T-cell (primary cell): Measurements from ENCODE around the gene COL11A1. TPM values are rescaled to one million over a fixed set of nuclear protein-coding genes. Genes with fewer than 3 reads are reported as not detected.

Source experiments
- ATAC-seq, 4 experiments: fragments of 200-7000 bp in 3 of 4; fragments of 150-1000 bp in 1 of 4; cut with Tn5 transposase; replicated peaks in 1 of 4; 1 replicate in 3 of 4; 2 replicates in 1 of 4; pipeline ENCODE4 v1.10.0; 2021; ENCODE audit warnings: moderate library complexity in 3 of 4, mild to moderate bottlenecking in 2 of 4, moderate number of reproducible peaks in 1 of 4
- CTCF ChIA-PET, 2 donors: fragments of 300-600 bp; sonication (Branson Sonifier 250); formaldehyde crosslinking; loops; one replicate each; lab custom pipeline; 2022; ENCODE audit warnings: antibody characterized with exemption in 2 of 2; lab: Charles Lee
- POLR2A ChIA-PET, 2 donors: fragments of 300-600 bp; sonication (Branson Sonifier 250); formaldehyde crosslinking; loops; one replicate each; lab custom pipeline; 2022; ENCODE audit warnings: antibody characterized with exemption in 2 of 2; lab: Charles Lee
- DNase-seq, 35 experiments: peaks; one replicate each; pipeline versions ENCODE4 v3.0.0 to v3.0.0-alpha.2; 2013 to 2023
- H3K27ac ChIP-seq: one replicate; pipeline ENCODE4 v1.5.1; 2013; ENCODE audit warnings: low read length
- H3K27me3 ChIP-seq, 2 experiments: replicated peaks in 1 of 2; 1 replicate in 1 of 2; 2 replicates in 1 of 2; pipeline versions ENCODE4 v1.6.1 to v1.7.0; 2013; ENCODE audit warnings: low read length in 1 of 2, mixed read lengths in 1 of 2; ENCODE audit not compliant: control insufficient read depth in 2 of 2, insufficient read depth in 2 of 2; ENCODE audit errors: extremely low read depth in 1 of 2
- H3K36me3 ChIP-seq, 2 donors: 1 replicate in 1 of 2; 2 replicates in 1 of 2; pipeline versions ENCODE4 v1.6.1 to v1.7.0; 2013; ENCODE audit warnings: low read length in 1 of 2; ENCODE audit not compliant: control insufficient read depth in 2 of 2, insufficient read depth in 1 of 2; ENCODE audit errors: extremely low read depth in 1 of 2
- H3K4me1 ChIP-seq, 2 experiments: 1 replicate in 1 of 2; 2 replicates in 1 of 2; pipeline versions ENCODE4 v1.6.1 to v1.7.0; 2013; ENCODE audit warnings: low read length in 2 of 2, mixed read lengths in 1 of 2; ENCODE audit not compliant: insufficient read depth in 2 of 2, control insufficient read depth in 1 of 2; ENCODE audit errors: extremely low read depth in 1 of 2
- H3K4me3 ChIP-seq, 2 donors: 1 replicate in 1 of 2; 2 replicates in 1 of 2; pipeline versions ENCODE4 v1.5.1 to v1.7.0; 2013; ENCODE audit warnings: mild to moderate bottlenecking in 2 of 2, low read length in 1 of 2, moderate library complexity in 1 of 2; ENCODE audit not compliant: control insufficient read depth in 1 of 2; ENCODE audit errors: extremely low read depth in 1 of 2
- H3K9me3 ChIP-seq: 2 replicates; pipeline ENCODE4 v1.7.0; 2013
- H3K27ac Mint-ChIP-seq, 2 donors: one replicate each; pipeline ENCODE4 v1.8.0; 2020 to 2021; ENCODE audit warnings: mild to moderate bottlenecking in 2 of 2, mixed read lengths in 2 of 2
- H3K27me3 Mint-ChIP-seq, 2 donors: one replicate each; pipeline ENCODE4 v1.8.0; 2021 to 2022; ENCODE audit warnings: mixed read lengths in 2 of 2
- H3K36me3 Mint-ChIP-seq: one replicate; pipeline ENCODE4 v1.8.0; 2021; ENCODE audit warnings: mixed read lengths
- H3K4me1 Mint-ChIP-seq, 3 donors: one replicate each; pipeline ENCODE4 v1.8.0; 2020 to 2022; ENCODE audit warnings: mixed read lengths in 3 of 3, mild to moderate bottlenecking in 1 of 3
- H3K4me3 Mint-ChIP-seq, 3 donors: one replicate each; pipeline ENCODE4 v1.8.0; 2020 to 2022; ENCODE audit warnings: mild to moderate bottlenecking in 3 of 3, mixed read lengths in 3 of 3, moderate library complexity in 3 of 3
- H3K9me3 Mint-ChIP-seq, 3 donors: one replicate each; pipeline ENCODE4 v1.8.0; 2020 to 2022; ENCODE audit warnings: mixed read lengths in 3 of 3
- WGBS: methylation state at CpG from one replicate; pipeline ENCODE4 v1.1.5; 2013; ENCODE audit warnings: missing lambda C conversion rate; ENCODE audit not compliant: insufficient coverage; 5-methylcytosine and 5-hydroxymethylcytosine counted together
- total RNA-seq, 35 experiments: library from RNA in 6 of 35; stranded (reverse) in 6 of 35; fragments of 120-200 nt in 1 of 35; gene quantifications; one replicate each; pipeline versions ENCODE4 v1.2.1 to v1.2.4 and lab custom pipeline; 2013 to 2026

Gene COL11A1
- total RNA-seq (under 1 TPM in 2 of 5 donors, not detected in 3; 0.07 to 0.13 TPM), total RNA-seq (lab: John Stamatoyannopoulos, UW) (0 to 0.06 (median 0) reads per million in 29 experiments)
- 0.06 TPM for total RNA-seq (2013)

GRCh38 chr1:103108376-103109150, at the start of gene COL11A1:
COL11A1 (minus strand) TSS chr1:103108522; CDS start chr1:103108178, 344 bp downstream.
- H3K27ac Mint-ChIP-seq = no peak within 1 kb of the TSS
- no peaks in the 10 kb centered on the region for H3K36me3 ChIP-seq
- H3K27me3 ChIP-seq = peaks cover 11 to 22% of the 10 kb centered on the region in 2 experiments
- ChIA-PET CTCF (no interaction called here), POLR2A (no interaction called here)
- DNase-seq = no peak
- H3K9me3 Mint-ChIP-seq = no peaks in the 10 kb centered on the region
- H3K4me1 Mint-ChIP-seq = peaks cover 8 to 15% (median 14%) of the 10 kb centered on the region in 3 donors
- peak within 1 kb of the TSS in 1 of 3 donors; percentile 9 for H3K4me3 Mint-ChIP-seq
- H3K27ac ChIP-seq = no peak within 1 kb of the TSS
- no peaks in the 10 kb centered on the region for H3K36me3 Mint-ChIP-seq
- peaks cover 0 to 2% of the 10 kb centered on the region in 2 experiments for H3K4me1 ChIP-seq
- peaks cover 21 to 27% of the 10 kb centered on the region in 2 donors for H3K27me3 Mint-ChIP-seq
- H3K9me3 ChIP-seq = no peaks in the 10 kb centered on the region
- WGBS = 10% methylated on average over 19 of the region's 34 CpGs
- no peak for ATAC-seq
- H3K4me3 ChIP-seq = no peak within 1 kb of the TSS

- POLR2A ChIA-PET = no interaction called here
- CTCF ChIA-PET = no interaction called here
- H3K4me3 Mint-ChIP-seq = no peak overlapping the region
- WGBS = no CpG with 5 or more reads among the region's 4 CpGs
- H3K27ac Mint-ChIP-seq = no peak overlapping the region
- Histone ChIP-seq H3K4me3 (no peak overlapping the region), H3K27me3 (no peaks in the 10 kb centered on the region), H3K36me3 (no peaks in the 10 kb centered on the region), H3K27ac (no peak overlapping the region), H3K9me3 (no peaks in the 10 kb centered on the region), H3K4me1 (no peaks in the 10 kb centered on the region)
- no peaks in the 10 kb centered on the region for H3K4me1 Mint-ChIP-seq
- no peaks in the 10 kb centered on the region for H3K36me3 Mint-ChIP-seq
- DNase-seq (no peak), ATAC-seq (no peak)
- H3K9me3 Mint-ChIP-seq = peaks cover 6 to 9% (median 6%) of the 10 kb centered on the region in 3 donors
- H3K27me3 Mint-ChIP-seq = no peaks in the 10 kb centered on the region
Observed at GRCh38 chr1:103156966-103157365, 48.6 kb upstream of the COL11A1 start.

DNA sequence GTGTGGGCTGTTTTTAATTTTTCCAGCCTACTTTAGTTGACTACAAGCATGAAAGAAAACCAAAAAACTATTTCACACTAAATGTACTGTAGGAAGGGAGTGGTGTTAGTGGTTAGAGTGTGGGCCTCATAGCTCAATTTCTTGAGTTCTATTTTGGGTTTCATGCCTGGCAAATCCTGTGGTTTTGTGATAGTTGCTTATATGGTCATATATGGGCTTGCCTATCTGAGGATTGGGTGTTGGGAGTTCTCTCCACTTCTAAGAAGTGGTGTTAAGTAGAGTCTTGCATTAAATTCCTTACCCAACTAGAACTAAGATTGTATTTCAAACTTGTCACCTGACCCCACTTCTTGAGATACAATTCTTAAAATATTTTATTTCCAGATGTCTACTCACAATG, 37.8 kb upstream of the COL11A1 start:
- Mint-ChIP-seq H3K4me1 (no peaks in the 10 kb centered on the region), H3K4me3 (no peak overlapping the region), H3K9me3 (peaks cover 0 to 4% (median 1%) of the 10 kb centered on the region in 3 donors), H3K36me3 (no peaks in the 10 kb centered on the region), H3K27ac (no peak overlapping the region), H3K27me3 (no peaks in the 10 kb centered on the region)
- Histone ChIP-seq H3K4me3 (no peak overlapping the region), H3K4me1 (no peaks in the 10 kb centered on the region), H3K36me3 (no peaks in the 10 kb centered on the region), H3K27ac (no peak overlapping the region), H3K27me3 (no peaks in the 10 kb centered on the region), H3K9me3 (no peaks in the 10 kb centered on the region)
- no peak for DNase-seq
- ATAC-seq = no peak
- CTCF ChIA-PET = no interaction called here
- POLR2A ChIA-PET = no interaction called here

DNA sequence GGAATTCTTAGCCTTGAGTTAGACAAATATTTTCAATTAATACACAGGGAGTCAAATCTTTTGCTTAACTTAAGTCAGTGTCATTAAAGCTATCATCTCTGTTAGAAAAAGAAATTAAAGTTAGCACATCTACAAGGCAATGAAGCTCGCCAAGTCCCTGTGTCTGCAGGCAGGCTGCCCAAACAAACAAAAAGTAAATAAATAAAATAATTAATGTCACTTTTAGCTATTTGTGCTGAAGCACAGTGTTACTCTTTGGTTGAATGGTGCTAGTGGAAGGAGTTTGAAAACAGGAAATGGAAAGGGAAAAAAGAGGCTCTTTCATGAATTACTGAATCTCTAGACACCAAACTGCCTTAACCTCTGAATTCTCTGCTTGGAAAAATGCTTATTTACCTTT, 37.1 kb upstream of the COL11A1 start:
- Mint-ChIP-seq H3K27ac (no peak overlapping the region), H3K27me3 (no peaks in the 10 kb centered on the region), H3K36me3 (no peaks in the 10 kb centered on the region), H3K9me3 (peaks cover 0 to 4% (median 2%) of the 10 kb centered on the region in 3 donors), H3K4me1 (no peaks in the 10 kb centered on the region), H3K4me3 (no peak overlapping the region)
- Histone ChIP-seq H3K27ac (no peak overlapping the region), H3K9me3 (no peaks in the 10 kb centered on the region), H3K27me3 (no peaks in the 10 kb centered on the region), H3K4me1 (no peaks in the 10 kb centered on the region), H3K36me3 (no peaks in the 10 kb centered on the region), H3K4me3 (no peak overlapping the region)
- no CpG with 5 or more reads among the region's 1 CpG for WGBS
- ChIA-PET POLR2A (interaction anchor here in 1 of 2 donors (0.6 kb wide), 1 partner anchor 275 kb away, joined by 3 read pairs; no protein-coding TSS in a partner anchor), CTCF (no interaction called here)
- DNase-seq (no peak), ATAC-seq (no peak)

DNA sequence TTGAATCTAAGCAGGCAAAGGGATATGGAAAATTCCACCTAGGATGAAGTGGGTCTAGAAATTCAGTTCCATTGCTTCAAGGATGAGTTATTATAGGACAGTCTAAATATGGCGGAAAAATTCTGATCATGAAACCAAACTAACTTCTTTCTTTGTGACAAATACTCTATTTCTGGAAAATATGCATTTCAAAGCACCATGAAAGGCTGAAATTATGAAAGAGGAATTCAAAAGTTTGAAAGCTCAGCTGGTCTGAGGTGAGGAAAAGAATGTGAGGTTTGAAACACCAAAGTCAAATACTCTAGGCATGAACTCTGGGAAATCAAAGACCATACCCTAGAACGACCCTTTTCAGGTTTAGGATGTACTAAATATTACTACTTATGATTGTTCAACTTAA, 36.4 kb upstream of the COL11A1 start:
- Histone ChIP-seq H3K36me3 (no peaks in the 10 kb centered on the region), H3K9me3 (no peaks in the 10 kb centered on the region), H3K4me1 (no peaks in the 10 kb centered on the region), H3K27ac (no peak overlapping the region), H3K4me3 (no peak overlapping the region), H3K27me3 (no peaks in the 10 kb centered on the region)
- ChIA-PET CTCF (no interaction called here), POLR2A (no interaction called here)
- no peak overlapping the region for H3K27ac Mint-ChIP-seq
- peaks cover 2 to 6% (median 4%) of the 10 kb centered on the region in 3 donors for H3K9me3 Mint-ChIP-seq
- no peaks in the 10 kb centered on the region for H3K36me3 Mint-ChIP-seq
- no peak overlapping the region for H3K4me3 Mint-ChIP-seq
- no CpG with 5 or more reads among the region's 2 CpGs for WGBS
- no peaks in the 10 kb centered on the region for H3K27me3 Mint-ChIP-seq
- DNase-seq (no peak), ATAC-seq (no peak)
- no peaks in the 10 kb centered on the region for H3K4me1 Mint-ChIP-seq

- H3K36me3 ChIP-seq = no peaks in the 10 kb centered on the region
- DNase-seq = no peak
- Mint-ChIP-seq H3K4me3 (no peak overlapping the region), H3K27ac (no peak overlapping the region), H3K36me3 (no peaks in the 10 kb centered on the region), H3K27me3 (no peaks in the 10 kb centered on the region), H3K4me1 (no peaks in the 10 kb centered on the region), H3K9me3 (peaks cover 0 to 13% (median 2%) of the 10 kb centered on the region in 3 donors)
- no peaks in the 10 kb centered on the region for H3K9me3 ChIP-seq
- no peaks in the 10 kb centered on the region for H3K4me1 ChIP-seq
- no peaks in the 10 kb centered on the region for H3K27me3 ChIP-seq
- no peak overlapping the region for H3K27ac ChIP-seq
- ChIA-PET POLR2A (no interaction called here), CTCF (no interaction called here)
- WGBS = 0% methylated on average over 2 of the region's 2 CpGs
- ATAC-seq = no peak
- no peak overlapping the region for H3K4me3 ChIP-seq
Observed at GRCh38 chr1:103142461-103142860, 34.1 kb upstream of the COL11A1 start.
